Activated naive CD4-positive, alpha-beta T cell treated with Interleukin-2 at 50 U/mL for 16 hours (primary cell): ENCODE results near the gene GNMT.
"Not testable (repeated sequence)": the region's sequence is repeated elsewhere in the genome, so short reads cannot be mapped to it uniquely, and the experiment has no call there.

Source experiments
- DNase-seq: peaks from one replicate; pipeline ENCODE4 v3.0.0-alpha.2; 2020

The GNMT gene

GRCh38 chr6:42978839-42979522, 18.4 kb downstream of the GNMT start, which contains the start of gene PEX6:
Gene PEX6 (minus strand): TSS chr6:42979181. CDS start chr6:42979150, 31 bp downstream.
- peak; percentile 89 for DNase-seq

- no peak for DNase-seq
These were observed 19.1 kb downstream of the GNMT start for GRCh38 chr6:42979523-42980177.

- no peak for DNase-seq
These were observed 21.3 kb downstream of the GNMT start for GRCh38 chr6:42981836-42982235.

GRCh38 chr6:42984001-42984923, 23.7 kb downstream of the GNMT start, which contains the start of gene PPP2R5D:
Gene PPP2R5D (plus strand): TSS chr6:42984570. CDS start chr6:42984678, 108 bp downstream.
- peak; percentile 99 for DNase-seq

GRCh38 chr6:42984924-42985475, 24.4 kb downstream of the GNMT start:
- DNase-seq, result peak; percentile 14

- no peak for DNase-seq
These were observed 27.2 kb downstream of the GNMT start for GRCh38 chr6:42987533-42988451.

- no peak for DNase-seq
These were observed 28.0 kb downstream of the GNMT start for GRCh38 chr6:42988486-42989020.

- no peak for DNase-seq
These were observed 29.4 kb downstream of the GNMT start for GRCh38 chr6:42989923-42990322.

- DNase-seq, result no peak
These were observed 32.9 kb downstream of the GNMT start for GRCh38 chr6:42993445-42993844.

- DNase-seq, result no peak
These were observed 36.0 kb downstream of the GNMT start for GRCh38 chr6:42996513-42996912.

GRCh38 chr6:42998205-42998604, 37.7 kb downstream of the GNMT start:
- DNase-seq, result not testable (repeated sequence)

GRCh38 chr6:43001843-43002242, 41.3 kb downstream of the GNMT start:
- DNase-seq, result no peak

- DNase-seq, result no peak
These were observed 45.3 kb downstream of the GNMT start for GRCh38 chr6:43005844-43006243.

GRCh38 chr6:43006251-43006650, 45.7 kb downstream of the GNMT start:
- DNase-seq, result no peak

- no peak for DNase-seq
These were observed 46.6 kb downstream of the GNMT start for GRCh38 chr6:43007126-43007525.

GRCh38 chr6:43009124-43009523, 48.6 kb downstream of the GNMT start:
- DNase-seq, result peak; percentile 34

- DNase-seq, result no peak
These were observed 50.7 kb downstream of the GNMT start for GRCh38 chr6:43011207-43011606.

GRCh38 chr6:43012364-43012763, 51.8 kb downstream of the GNMT start:
- DNase-seq, result no peak

- no peak for DNase-seq
These were observed 52.7 kb downstream of the GNMT start for GRCh38 chr6:43013097-43013842.
